ENCODE data around the gene GPI. TPM values are rescaled to one million over a fixed set of nuclear protein-coding genes. Genes with fewer than 3 reads are reported as not detected.
A peak's percentile ranks its signal among the peaks of the same experiment; 100 is the strongest.
"Not testable (repeated sequence)": the region's sequence is repeated elsewhere in the genome, so short reads cannot be mapped to it uniquely, and the experiment has no call there.

GPI gene
- total RNA-seq, 4 donors from 2014 or later: 41.5 to 120 (median 95.2) TPM

GRCh38 chr19:34393629-34394028, 28.6 kb downstream of the GPI start:
- Histone ChIP-seq H3K27ac (no peak overlapping the region), H3K27me3 (no peaks in the 10 kb centered on the region), H3K36me3 (no peaks in the 10 kb centered on the region), H3K4me3 (no peak overlapping the region), H3K4me1 (no peaks in the 10 kb centered on the region), H3K9me3 (no peaks in the 10 kb centered on the region)
- intact Hi-C loops (cut with DNase I; ENCODE audit: low total_unique reads): no loop called here
- no peak for DNase-seq
- TF ChIP-seq CTCF (IDR thresholded peaks at IDR 0.05): no peak
- no peak for TF ChIP-seq POLR2A (IDR thresholded peaks at IDR 0.05)

DNA sequence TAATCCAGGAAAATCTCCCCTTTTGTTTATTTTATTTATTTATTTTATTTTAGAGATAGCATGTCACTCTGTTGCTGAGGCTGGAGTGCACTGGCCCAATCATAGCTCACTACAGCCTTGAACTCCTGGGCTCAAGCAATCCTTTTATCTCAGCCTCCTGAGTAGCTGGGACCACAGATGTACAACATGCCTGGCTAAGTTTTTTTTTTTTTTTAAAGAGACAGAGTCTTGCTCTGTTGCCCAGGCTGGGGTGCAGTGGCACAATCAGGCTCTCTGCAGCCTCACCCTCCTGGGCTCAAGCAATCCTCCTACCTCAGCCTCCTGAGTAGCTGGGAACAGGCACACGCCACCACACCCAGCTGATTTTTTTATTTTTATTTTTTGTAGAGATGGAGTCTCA, 32.9 kb downstream of the GPI start:
- no peaks in the 10 kb centered on the region for H3K4me1 ChIP-seq
- no peak for DNase-seq
- no peak for TF ChIP-seq POLR2A (IDR thresholded peaks at IDR 0.05)
- TF ChIP-seq CTCF (IDR thresholded peaks at IDR 0.05): no peak
- no peaks in the 10 kb centered on the region for H3K27me3 ChIP-seq
- no peaks in the 10 kb centered on the region for H3K36me3 ChIP-seq
- H3K4me3 ChIP-seq: no peak overlapping the region
- H3K9me3 ChIP-seq: no peaks in the 10 kb centered on the region
- no peak overlapping the region for H3K27ac ChIP-seq
- intact Hi-C loops (cut with DNase I; ENCODE audit: low total_unique reads): no loop called here

GRCh38 chr19:34399886-34400285, 34.9 kb downstream of the GPI start:
- H3K36me3 ChIP-seq: no peaks in the 10 kb centered on the region
- H3K27ac ChIP-seq: no peak overlapping the region
- H3K9me3 ChIP-seq: no peaks in the 10 kb centered on the region
- H3K4me1 ChIP-seq: no peaks in the 10 kb centered on the region
- TF ChIP-seq POLR2A (IDR thresholded peaks at IDR 0.05): no peak
- no peak for TF ChIP-seq CTCF (IDR thresholded peaks at IDR 0.05)
- H3K27me3 ChIP-seq: no peaks in the 10 kb centered on the region
- DNase-seq: no peak
- intact Hi-C loops (cut with DNase I; ENCODE audit: low total_unique reads): no loop called here
- no peak overlapping the region for H3K4me3 ChIP-seq

DNA sequence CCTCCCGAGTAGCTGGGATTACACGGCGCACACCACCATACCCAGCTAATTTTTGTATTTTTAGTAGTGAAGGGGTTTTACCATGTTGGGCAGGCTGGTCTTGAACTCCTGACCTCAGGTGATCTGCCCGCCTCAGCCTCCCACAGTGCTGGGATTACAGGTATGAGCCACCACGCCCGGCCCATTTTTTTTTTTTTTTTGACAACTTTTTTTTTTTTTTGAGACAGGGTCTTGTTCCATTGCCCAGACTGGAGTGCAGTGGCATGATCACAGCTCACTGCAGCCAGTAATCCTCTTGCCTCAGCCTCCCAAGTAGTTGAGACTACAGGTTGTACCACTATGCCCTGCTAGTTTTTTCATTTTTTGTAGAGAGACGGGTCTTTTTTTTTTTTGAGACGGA, 35.8 kb downstream of the GPI start:
- H3K27me3 ChIP-seq; H3K27ac ChIP-seq; H3K9me3 ChIP-seq; H3K4me1 ChIP-seq; H3K36me3 ChIP-seq; H3K4me3 ChIP-seq; DNase-seq; intact Hi-C loops (cut with DNase I; ENCODE audit: low total_unique reads): not testable (repeated sequence)

DNA sequence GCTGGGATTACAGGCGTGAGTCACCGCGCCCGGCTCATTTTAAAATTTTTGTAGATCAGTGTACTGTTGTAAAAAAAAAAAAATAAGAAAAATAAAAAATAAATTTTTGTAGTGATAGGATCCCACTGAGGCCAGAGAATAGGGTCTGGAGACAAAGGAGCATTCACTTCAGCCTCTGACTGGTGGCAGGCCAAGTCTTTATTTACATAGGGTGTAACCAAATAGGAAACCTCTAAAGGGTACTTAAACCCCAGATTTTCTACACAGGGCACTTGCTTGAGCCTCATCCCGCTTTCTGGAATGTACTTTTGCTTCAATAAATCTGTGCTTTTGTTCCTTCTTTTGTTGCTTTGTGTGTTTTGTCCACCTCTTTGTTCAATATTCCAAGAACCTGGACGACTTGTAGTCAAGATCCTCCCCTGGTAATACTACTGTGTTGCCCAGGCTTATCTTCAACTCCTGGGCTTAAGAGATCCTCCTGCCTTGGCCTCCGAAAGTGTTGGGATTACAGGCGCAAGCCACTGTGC, 37.1 kb downstream of the GPI start:
- H3K36me3 ChIP-seq: no peaks in the 10 kb centered on the region
- H3K4me3 ChIP-seq: no peak overlapping the region
- intact Hi-C loops (cut with DNase I; ENCODE audit: low total_unique reads): no loop called here
- TF ChIP-seq POLR2A (IDR thresholded peaks at IDR 0.05) (no peak), CTCF (IDR thresholded peaks at IDR 0.05) (no peak)
- no peaks in the 10 kb centered on the region for H3K9me3 ChIP-seq
- no peak overlapping the region for H3K27ac ChIP-seq
- no peak for DNase-seq
- no peaks in the 10 kb centered on the region for H3K4me1 ChIP-seq
- H3K27me3 ChIP-seq: no peaks in the 10 kb centered on the region

GRCh38 chr19:34403784-34404108, 38.8 kb downstream of the GPI start:
- no peaks in the 10 kb centered on the region for H3K9me3 ChIP-seq
- intact Hi-C loops (cut with DNase I; ENCODE audit: low total_unique reads): no loop called here
- H3K36me3 ChIP-seq: no peaks in the 10 kb centered on the region
- peak overlapping the region; percentile 39 to 67 for H3K27ac ChIP-seq
- no peak for DNase-seq
- no peaks in the 10 kb centered on the region for H3K27me3 ChIP-seq
- H3K4me3 ChIP-seq: peak overlapping the region; percentile 61 to 85
- no peak for TF ChIP-seq POLR2A (IDR thresholded peaks at IDR 0.05)
- no peak for TF ChIP-seq CTCF (IDR thresholded peaks at IDR 0.05)
- no peaks in the 10 kb centered on the region for H3K4me1 ChIP-seq

Measured in uterus (tissue), 4 donors.